ENCODE measurements around the gene PPFIA1.
"Not testable (repeated sequence)": the region's sequence is repeated elsewhere in the genome, so short reads cannot be mapped to it uniquely, and the experiment has no call there.

The PPFIA1 gene

GRCh38 chr11:70325824-70326223 is 55.3 kb downstream of the PPFIA1 start:
- DNase-seq (ENCODE audit: low read depth), result no peak
- no peak overlapping the region for H3K4me3 ChIP-seq (ENCODE audit: control insufficient read depth, low read depth, low read length)
- TF ChIP-seq CTCF (conservative IDR thresholded peaks at IDR 0.05; ENCODE audit: control insufficient read depth, insufficient read depth, low read depth, low read length), result no peak

- no peak overlapping the region for H3K4me3 ChIP-seq (ENCODE audit: control insufficient read depth, low read depth, low read length)
- no peak for TF ChIP-seq CTCF (conservative IDR thresholded peaks at IDR 0.05; ENCODE audit: control insufficient read depth, insufficient read depth, low read depth, low read length)
- DNase-seq (ENCODE audit: low read depth), result peak; percentile 86
Measured at GRCh38 chr11:70326365-70326811, 55.9 kb downstream of the PPFIA1 start.

GRCh38 chr11:70326833-70327232 is 56.3 kb downstream of the PPFIA1 start:
- no peak for DNase-seq (ENCODE audit: low read depth)
- no peak overlapping the region for H3K4me3 ChIP-seq (ENCODE audit: control insufficient read depth, low read depth, low read length)
- no peak for TF ChIP-seq CTCF (conservative IDR thresholded peaks at IDR 0.05; ENCODE audit: control insufficient read depth, insufficient read depth, low read depth, low read length)

GRCh38 chr11:70327717-70328116 is 57.2 kb downstream of the PPFIA1 start:
- DNase-seq (ENCODE audit: low read depth), result no peak
- no peak overlapping the region for H3K4me3 ChIP-seq (ENCODE audit: control insufficient read depth, low read depth, low read length)
- TF ChIP-seq CTCF (conservative IDR thresholded peaks at IDR 0.05; ENCODE audit: control insufficient read depth, insufficient read depth, low read depth, low read length), result no peak

- no peak overlapping the region for H3K4me3 ChIP-seq (ENCODE audit: control insufficient read depth, low read depth, low read length)
- no peak for DNase-seq (ENCODE audit: low read depth)
- no peak for TF ChIP-seq CTCF (conservative IDR thresholded peaks at IDR 0.05; ENCODE audit: control insufficient read depth, insufficient read depth, low read depth, low read length)
Measured at GRCh38 chr11:70328556-70328955, 58.1 kb downstream of the PPFIA1 start.

- not testable (repeated sequence) for DNase-seq (ENCODE audit: low read depth); H3K4me3 ChIP-seq (ENCODE audit: control insufficient read depth, low read depth, low read length)
Measured at GRCh38 chr11:70331320-70331843, 60.9 kb downstream of the PPFIA1 start.

- no peak overlapping the region for H3K4me3 ChIP-seq (ENCODE audit: control insufficient read depth, low read depth, low read length)
- DNase-seq (ENCODE audit: low read depth), result no peak
- no peak for TF ChIP-seq CTCF (conservative IDR thresholded peaks at IDR 0.05; ENCODE audit: control insufficient read depth, insufficient read depth, low read depth, low read length)
Measured at GRCh38 chr11:70331901-70332300, 61.4 kb downstream of the PPFIA1 start.
